ENCODE data around the gene RARRES2. TPM values are rescaled to one million over a fixed set of nuclear protein-coding genes. Genes with fewer than 3 reads are reported as not detected.
"Not testable (repeated sequence)": the region's sequence is repeated elsewhere in the genome, so short reads cannot be mapped to it uniquely, and the experiment has no call there.

RARRES2 gene
- polyA plus RNA-seq, 1 of the 3 experiments (the other 2 are of a cell fraction), result 0.43 TPM

GRCh38 chr7:150305903-150306284, 35.5 kb downstream of the RARRES2 start:
- H3K4me3 ChIP-seq (ENCODE audit: low read depth in 2 of 2, low read length in 1 of 2); H3K36me3 ChIP-seq (replicated peaks in 1 of 2; ENCODE audit: control insufficient read depth in 1 of 2, insufficient read depth in 2 of 2, low read length in 1 of 2); DNase-seq; H3K27ac ChIP-seq (ENCODE audit: low read depth in 2 of 2, low read length in 1 of 2); H3K9me2 ChIP-seq; H3K4me2 ChIP-seq; H2AFZ ChIP-seq (ENCODE audit: low read depth); H3K79me2 ChIP-seq (ENCODE audit: insufficient read depth); POLR2A ChIA-PET; H3K9me3 ChIP-seq; H3K9ac ChIP-seq; H3K27me3 ChIP-seq (ENCODE audit: insufficient read depth); CTCF ChIA-PET; H3K4me1 ChIP-seq (ENCODE audit: control insufficient read depth in 1 of 2, insufficient read depth in 2 of 2, low read depth in 1 of 2, low read length in 1 of 2); H3F3A ChIP-seq (replicated peaks; ENCODE audit: insufficient read depth); H4K20me1 ChIP-seq (ENCODE audit: insufficient read depth): not testable (repeated sequence)
- WGBS (ENCODE audit: low lambda C conversion rate), result 51% methylated on average over 2 of the region's 2 CpGs

- H3K27ac ChIP-seq (ENCODE audit: low read depth in 2 of 2, low read length in 1 of 2); H3K9me3 ChIP-seq; H3K36me3 ChIP-seq (replicated peaks in 1 of 2; ENCODE audit: control insufficient read depth in 1 of 2, insufficient read depth in 2 of 2, low read length in 1 of 2); CTCF ChIA-PET; H3K79me2 ChIP-seq (ENCODE audit: insufficient read depth); POLR2A ChIA-PET; H3F3A ChIP-seq (replicated peaks; ENCODE audit: insufficient read depth); H3K4me1 ChIP-seq (ENCODE audit: control insufficient read depth in 1 of 2, insufficient read depth in 2 of 2, low read depth in 1 of 2, low read length in 1 of 2); H3K4me2 ChIP-seq; H3K4me3 ChIP-seq (ENCODE audit: low read depth in 2 of 2, low read length in 1 of 2); DNase-seq; H4K20me1 ChIP-seq (ENCODE audit: insufficient read depth); H3K9ac ChIP-seq; H3K9me2 ChIP-seq; H2AFZ ChIP-seq (ENCODE audit: low read depth); H3K27me3 ChIP-seq (ENCODE audit: insufficient read depth): not testable (repeated sequence)
- 63% methylated on average over 11 of the region's 11 CpGs for WGBS (ENCODE audit: low lambda C conversion rate)
These were observed 36.0 kb downstream of the RARRES2 start for GRCh38 chr7:150305259-150305902.

- H3K4me2 ChIP-seq; POLR2A ChIA-PET; H3F3A ChIP-seq (replicated peaks; ENCODE audit: insufficient read depth): not testable (repeated sequence)
These were observed 36.8 kb downstream of the RARRES2 start for GRCh38 chr7:150304499-150305258.

GRCh38 chr7:150302908-150303310, 38.5 kb downstream of the RARRES2 start:
- POLR2A ChIA-PET, DNase-seq: not testable (repeated sequence)

More at GRCh38 chr7:150304499-150305258, 36.8 kb downstream of the RARRES2 start:
- H3K9ac ChIP-seq; H3K9me2 ChIP-seq; H3K27ac ChIP-seq (ENCODE audit: low read depth in 2 of 2, low read length in 1 of 2); CTCF ChIA-PET; H3K4me1 ChIP-seq (ENCODE audit: control insufficient read depth in 1 of 2, insufficient read depth in 2 of 2, low read depth in 1 of 2, low read length in 1 of 2); H3K4me3 ChIP-seq (ENCODE audit: low read depth in 2 of 2, low read length in 1 of 2); DNase-seq; H4K20me1 ChIP-seq (ENCODE audit: insufficient read depth); H3K36me3 ChIP-seq (replicated peaks in 1 of 2; ENCODE audit: control insufficient read depth in 1 of 2, insufficient read depth in 2 of 2, low read length in 1 of 2); H3K79me2 ChIP-seq (ENCODE audit: insufficient read depth); H3K9me3 ChIP-seq; H3K27me3 ChIP-seq (ENCODE audit: insufficient read depth); H2AFZ ChIP-seq (ENCODE audit: low read depth): not testable (repeated sequence)
- 67% methylated on average over 8 of the region's 8 CpGs for WGBS (ENCODE audit: low lambda C conversion rate)

GRCh38 chr7:150297978-150298377, 43.5 kb downstream of the RARRES2 start:
- H3K9me2 ChIP-seq, POLR2A ChIA-PET, H3K9ac ChIP-seq: not testable (repeated sequence)

More at GRCh38 chr7:150302908-150303310, 38.5 kb downstream of the RARRES2 start:
- H3K27ac ChIP-seq (ENCODE audit: low read depth in 2 of 2, low read length in 1 of 2); H3K4me3 ChIP-seq (ENCODE audit: low read depth in 2 of 2, low read length in 1 of 2); H3F3A ChIP-seq (replicated peaks; ENCODE audit: insufficient read depth); H3K36me3 ChIP-seq (replicated peaks in 1 of 2; ENCODE audit: control insufficient read depth in 1 of 2, insufficient read depth in 2 of 2, low read length in 1 of 2); H3K4me2 ChIP-seq; H3K4me1 ChIP-seq (ENCODE audit: control insufficient read depth in 1 of 2, insufficient read depth in 2 of 2, low read depth in 1 of 2, low read length in 1 of 2); H2AFZ ChIP-seq (ENCODE audit: low read depth); H3K9me2 ChIP-seq; CTCF ChIA-PET; H4K20me1 ChIP-seq (ENCODE audit: insufficient read depth); H3K79me2 ChIP-seq (ENCODE audit: insufficient read depth); H3K27me3 ChIP-seq (ENCODE audit: insufficient read depth); H3K9ac ChIP-seq; H3K9me3 ChIP-seq: not testable (repeated sequence)
- peak; percentile 31; the same call in 1 of the 2 replicates for TF ChIP-seq PBX3 (IDR thresholded peaks at IDR 0.05)
- WGBS (ENCODE audit: low lambda C conversion rate), result 43% methylated on average over 1 of the region's 1 CpG

GRCh38 chr7:150296802-150297201, 44.6 kb downstream of the RARRES2 start:
- H4K20me1 ChIP-seq (ENCODE audit: insufficient read depth); H3K9me2 ChIP-seq; POLR2A ChIA-PET; H3K4me3 ChIP-seq (ENCODE audit: low read depth in 2 of 2, low read length in 1 of 2); H3K9me3 ChIP-seq; CTCF ChIA-PET; H3K36me3 ChIP-seq (replicated peaks in 1 of 2; ENCODE audit: control insufficient read depth in 1 of 2, insufficient read depth in 2 of 2, low read length in 1 of 2); H2AFZ ChIP-seq (ENCODE audit: low read depth); H3K9ac ChIP-seq; H3F3A ChIP-seq (replicated peaks; ENCODE audit: insufficient read depth); H3K4me1 ChIP-seq (ENCODE audit: control insufficient read depth in 1 of 2, insufficient read depth in 2 of 2, low read depth in 1 of 2, low read length in 1 of 2); H3K27ac ChIP-seq (ENCODE audit: low read depth in 2 of 2, low read length in 1 of 2); H3K79me2 ChIP-seq (ENCODE audit: insufficient read depth); H3K27me3 ChIP-seq (ENCODE audit: insufficient read depth); DNase-seq; H3K4me2 ChIP-seq: not testable (repeated sequence)
- 66% methylated on average over 9 of the region's 10 CpGs for WGBS (ENCODE audit: low lambda C conversion rate)

More at GRCh38 chr7:150297978-150298377, 43.5 kb downstream of the RARRES2 start:
- H3K36me3 ChIP-seq (replicated peaks in 1 of 2; ENCODE audit: control insufficient read depth in 1 of 2, insufficient read depth in 2 of 2, low read length in 1 of 2); H3K27ac ChIP-seq (ENCODE audit: low read depth in 2 of 2, low read length in 1 of 2); H3K79me2 ChIP-seq (ENCODE audit: insufficient read depth); H3K4me2 ChIP-seq; H2AFZ ChIP-seq (ENCODE audit: low read depth); H3K27me3 ChIP-seq (ENCODE audit: insufficient read depth); H3K4me3 ChIP-seq (ENCODE audit: low read depth in 2 of 2, low read length in 1 of 2); H3K9me3 ChIP-seq; H3K4me1 ChIP-seq (ENCODE audit: control insufficient read depth in 1 of 2, insufficient read depth in 2 of 2, low read depth in 1 of 2, low read length in 1 of 2); DNase-seq; H4K20me1 ChIP-seq (ENCODE audit: insufficient read depth); CTCF ChIA-PET; H3F3A ChIP-seq (replicated peaks; ENCODE audit: insufficient read depth): not testable (repeated sequence)

All from SK-N-SH (cell line).